A549 (cell line): ENCODE data around the gene SLIT3. TPM values are rescaled to one million over a fixed set of nuclear protein-coding genes. Genes with fewer than 3 reads are reported as not detected.

ENCODE experiments used
- ATAC-seq, 2 experiments: fragments of 200-7000 bp in 1 of 2; fragments of >200 bp in 1 of 2; cut with Nextera tagmentation in 1 of 2; cut with Tn5 transposase in 1 of 2; 3 replicates each; pipeline versions ENCODE4 v1.8.0 to v1.9.1; 2018 to 2020; ENCODE audit warnings: mild to moderate bottlenecking in 1 of 2, moderate library complexity in 1 of 2
- CTCF ChIA-PET: fragments of 300-600 bp; sonication (Branson Sonifier 250); formaldehyde crosslinking; extraction: SDS; loops from one replicate; lab custom pipeline; 2021; ENCODE audit warnings: antibody characterized with exemption, inconsistent platforms; lab: Yijun Ruan, JAX
- POLR2A ChIA-PET: fragments of 350-600 bp; formaldehyde crosslinking; extraction: SDS; loops from one replicate; lab custom pipeline; 2021; ENCODE audit warnings: antibody characterized with exemption, inconsistent platforms; lab: Yijun Ruan, JAX
- DNase-seq, 2 experiments: peaks; one replicate each; pipeline versions ENCODE4 v3.0.0 to v3.0.0-alpha.2; 2011 to 2016; ENCODE audit warnings: low read depth in 1 of 2, low spot score in 1 of 2
- FAIRE-seq: peaks from 2 replicates; lab custom pipeline; 2011; peaks lifted over from hg19 to GRCh38; lab: Jason Lieb, UNC
- H3K27ac ChIP-seq, 2 experiments: fragments of >200 bp; sonication (Bioruptor Twin); formaldehyde crosslinking; 3 replicates each; pipeline ENCODE4 v1.5.1; 2016 to 2017
- H3K4me1 ChIP-seq: fragments of >200 bp; sonication (Bioruptor Twin); formaldehyde crosslinking; 3 replicates; pipeline ENCODE4 v1.6.1; 2016
- H3K4me2 ChIP-seq: fragments of >200 bp; sonication (Bioruptor Twin); formaldehyde crosslinking; 3 replicates; pipeline ENCODE4 v1.6.1; 2016
- H3K4me3 ChIP-seq: fragments of >200 bp; sonication (Bioruptor Twin); formaldehyde crosslinking; 3 replicates; pipeline ENCODE4 v1.5.1; 2016
- H3K9me3 ChIP-seq: fragments of >200 bp; sonication (Bioruptor Twin); formaldehyde crosslinking; 3 replicates; pipeline ENCODE4 v1.6.1; 2016
- CBX8 ChIP-seq: fragments of 200-600 bp; sonication (generic); IDR thresholded peaks from 2 replicates; pipeline ENCODE4 v1.6.1; 2016
- CHD4 ChIP-seq: fragments of 200-600 bp; sonication (generic); IDR thresholded peaks from 2 replicates; pipeline ENCODE4 v1.6.1; 2016; ENCODE audit warnings: antibody characterized with exemption, mild to moderate bottlenecking, borderline replicate concordance
- E2F6 ChIP-seq: IDR thresholded peaks from 2 replicates; pipeline ENCODE4 v1.6.1; 2012; ENCODE audit warnings: low read depth, borderline replicate concordance
- EHMT2 ChIP-seq: fragments of 200-600 bp; sonication (generic); IDR thresholded peaks from 2 replicates; pipeline ENCODE4 v1.6.1; 2016; ENCODE audit warnings: antibody characterized with exemption, low read depth, mild to moderate bottlenecking, moderate library complexity
- EP300 ChIP-seq, 2 experiments: fragments of >200 bp; sonication (Bioruptor Twin); formaldehyde crosslinking; IDR thresholded peaks; 2 replicates in 1 of 2; 3 replicates in 1 of 2; pipeline ENCODE4 v1.6.1; 2016 to 2017
- ESRRA ChIP-seq: fragments of 150-350 bp; IDR thresholded peaks from 2 replicates; pipeline ENCODE4 v1.6.1; 2014; ENCODE audit warnings: mild to moderate bottlenecking, low read length, borderline replicate concordance
- FOXS1 ChIP-seq: fragments of 250-450 bp; sonication (Bioruptor Pico); IDR thresholded peaks from 2 replicates; pipeline ENCODE4 v1.5.0; 2020; ENCODE audit warnings: mild to moderate bottlenecking, moderate library complexity
- HEYL ChIP-seq: fragments of 250-450 bp; sonication (Bioruptor Pico); IDR thresholded peaks from 2 replicates; pipeline ENCODE4 v1.8.0; 2021; ENCODE audit warnings: mild to moderate bottlenecking, moderate library complexity
- JUNB ChIP-seq: fragments of >200 bp; sonication (Bioruptor Twin); formaldehyde crosslinking; IDR thresholded peaks from 2 replicates; pipeline ENCODE4 v1.6.1; 2016
- NFE2L2 ChIP-seq: fragments of 150-350 bp; conservative IDR thresholded peaks from 2 replicates; pipeline ENCODE4 v1.6.1; 2014; ENCODE audit warnings: low read length
- NPAS2 ChIP-seq: fragments of 250-450 bp; sonication (Bioruptor Pico); IDR thresholded peaks from 2 replicates; pipeline ENCODE4 v1.8.0; 2022; ENCODE audit warnings: mild to moderate bottlenecking, moderate library complexity, borderline replicate concordance
- PHF8 ChIP-seq: fragments of 200-600 bp; sonication (generic); IDR thresholded peaks from 2 replicates; pipeline ENCODE4 v1.6.1; 2016; ENCODE audit warnings: low read depth, mild to moderate bottlenecking, antibody characterized with exemption, moderate library complexity, borderline replicate concordance
- POLR2AphosphoS2 ChIP-seq: conservative IDR thresholded peaks from 2 replicates; pipeline ENCODE4 v1.6.1; 2012; ENCODE audit warnings: low read length, improper control_type of control experiment, inconsistent platforms
- RCOR1 ChIP-seq: fragments of 150-350 bp; IDR thresholded peaks from 2 replicates; pipeline ENCODE4 v1.6.1; 2014; ENCODE audit warnings: antibody characterized with exemption, low read length, low read depth
- RNF2 ChIP-seq: fragments of 200-600 bp; sonication (generic); IDR thresholded peaks from 2 replicates; pipeline ENCODE4 v1.6.1; 2016; ENCODE audit warnings: low read depth, mild to moderate bottlenecking, antibody characterized with exemption, moderate library complexity, borderline replicate concordance
- TP53 ChIP-seq: fragments of 250-450 bp; sonication (Bioruptor Pico); IDR thresholded peaks from 2 replicates; pipeline ENCODE4 v1.5.0; 2021; ENCODE audit warnings: mild to moderate bottlenecking, moderate library complexity
- ZC3H11A ChIP-seq: fragments of 450-650 bp; IDR thresholded peaks from 2 replicates; pipeline ENCODE4 v1.6.1; 2014; ENCODE audit warnings: antibody characterized with exemption, mild to moderate bottlenecking
- ZSCAN20 ChIP-seq: fragments of 250-450 bp; sonication (Bioruptor Pico); IDR thresholded peaks from 2 replicates; pipeline ENCODE4 v1.8.0; 2022; ENCODE audit warnings: mild to moderate bottlenecking, moderate library complexity
- WGBS: methylation state at CpG from one replicate; pipeline ENCODE4 v1.1.6; 2017; ENCODE audit errors: missing lambda C conversion rate; 5-methylcytosine and 5-hydroxymethylcytosine counted together
- polyA plus RNA-seq, 4 experiments: library from polyadenylated mRNA; depleted of rRNA in 3 of 4; stranded (reverse); fragments of >200 nt; fragmentation: RNase III in 1 of 4; extraction: RNeasy Plus Mini Kit Qiagen cat#74134 plus additional on column Dnase treatment in 1 of 4; gene quantifications; 2 replicates in 3 of 4; 3 replicates in 1 of 4; pipeline ENCODE4 v1.2.3, GENCODE V29; 2011 to 2017
- TF ChIP-seq, protein P1 (sequence below): fragments of >200 bp; sonication (Bioruptor Twin); formaldehyde crosslinking; IDR thresholded peaks from 3 replicates; pipeline ENCODE4 v1.5.1; 2016
- TF ChIP-seq, protein P2 (sequence below): IDR thresholded peaks from 2 replicates; pipeline ENCODE4 v1.6.1; 2012
- TF ChIP-seq, protein P3 (sequence below): fragments of 450-650 bp; IDR thresholded peaks from 2 replicates; pipeline ENCODE4 v1.6.1; 2014; ENCODE audit warnings: antibody characterized with exemption

SLIT3 gene
- polyA plus RNA-seq, 2 of the 4 experiments (the other 2 are of a cell fraction): 12.7 to 22.9 TPM

DNA sequence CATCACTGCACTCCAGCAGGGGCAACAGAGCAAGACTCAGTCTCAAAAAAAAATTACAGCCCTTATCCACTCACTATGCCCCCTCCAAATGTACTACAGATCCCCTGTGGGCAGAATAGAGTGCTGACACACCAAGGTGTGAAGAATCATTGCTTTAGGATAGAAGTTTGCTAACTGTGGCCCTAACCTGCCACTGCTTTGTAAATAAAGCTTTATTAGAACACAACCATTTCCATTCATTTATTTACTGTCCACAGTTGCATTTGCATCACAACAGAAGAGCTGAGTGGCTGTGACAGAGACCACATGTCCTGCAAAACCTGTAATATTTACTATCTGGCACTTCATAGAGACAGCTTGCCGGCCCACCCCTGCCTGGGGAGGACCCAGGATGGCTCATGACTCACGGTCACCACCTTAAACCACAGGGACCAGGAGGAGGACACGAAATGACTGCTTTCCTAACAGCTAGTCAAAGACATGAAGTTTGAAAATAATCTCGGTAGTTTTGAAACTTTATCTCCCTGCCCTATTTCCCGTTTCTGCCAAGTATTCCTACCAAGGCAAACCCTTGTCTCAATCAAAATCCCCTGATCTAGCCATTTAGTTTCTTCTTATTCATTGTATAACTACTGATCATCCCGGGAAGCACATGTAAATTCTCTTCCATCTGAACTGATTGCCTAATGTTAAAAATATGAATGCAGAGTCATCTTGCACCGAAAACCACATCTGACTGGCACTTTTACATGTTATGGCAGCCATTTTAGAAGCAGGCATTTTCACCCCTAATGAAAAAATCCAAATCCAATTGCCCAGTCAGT, 206.1 kb downstream of the SLIT3 start (continued):
- TF ChIP-seq RNF2: no peak

DNA sequence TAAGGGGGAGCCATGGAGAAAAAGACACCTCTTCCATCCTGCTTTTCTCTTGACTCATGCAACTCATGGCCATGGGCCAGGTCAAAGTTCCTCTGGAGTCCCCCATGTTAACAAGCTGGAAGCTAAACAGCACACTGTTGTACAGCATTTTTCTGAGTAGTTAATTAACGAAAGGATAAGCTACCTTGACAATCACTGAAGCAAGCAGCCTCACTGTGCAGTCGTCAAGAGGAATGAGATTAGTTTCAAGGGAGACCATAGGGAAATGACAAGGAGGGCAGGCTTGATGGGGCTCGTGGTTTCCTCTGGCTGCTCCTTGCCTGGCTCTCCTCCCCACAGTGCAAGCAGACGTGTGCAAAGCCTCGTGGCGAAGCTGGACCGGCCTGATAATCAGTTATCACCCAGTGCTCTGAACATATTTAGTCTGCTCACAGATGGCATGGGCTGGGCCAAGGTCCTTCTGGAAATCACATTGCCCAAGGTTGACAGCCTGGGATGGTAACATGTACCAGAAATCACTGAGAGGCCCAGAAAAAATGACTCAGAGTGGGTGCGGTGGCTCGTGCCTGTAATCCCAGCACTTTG, 209.5 kb downstream of the SLIT3 start:
- DNase-seq (no peak), ATAC-seq (no peak), FAIRE-seq (no peak)
- H3K4me3 ChIP-seq: no peak overlapping the region
- TF ChIP-seq RCOR1 (no peak), ESRRA (no peak), NPAS2 (CRISPR knock-in tag) (no peak), E2F6 (no peak), JUNB (no peak), EHMT2 (no peak), CHD4 (no peak), POLR2AphosphoS2 (no peak), PHF8 (no peak), ZC3H11A (no peak), FOXS1 (CRISPR knock-in tag) (no peak)
- POLR2A ChIA-PET: no interaction called here
- H3K4me1 ChIP-seq: no peaks in the 10 kb centered on the region
- CTCF ChIA-PET: interaction anchor here (1.4 kb wide), 1 partner anchor 104 kb away, joined by 6 read pairs; no protein-coding TSS in a partner anchor
- no peak overlapping the region for H3K27ac ChIP-seq
- 89% methylated on average over 9 of the region's 9 CpGs for WGBS
- H3K4me2 ChIP-seq: no peak overlapping the region
- no peaks in the 10 kb centered on the region; the same call in 2 of the 3 replicates for H3K9me3 ChIP-seq

DNA sequence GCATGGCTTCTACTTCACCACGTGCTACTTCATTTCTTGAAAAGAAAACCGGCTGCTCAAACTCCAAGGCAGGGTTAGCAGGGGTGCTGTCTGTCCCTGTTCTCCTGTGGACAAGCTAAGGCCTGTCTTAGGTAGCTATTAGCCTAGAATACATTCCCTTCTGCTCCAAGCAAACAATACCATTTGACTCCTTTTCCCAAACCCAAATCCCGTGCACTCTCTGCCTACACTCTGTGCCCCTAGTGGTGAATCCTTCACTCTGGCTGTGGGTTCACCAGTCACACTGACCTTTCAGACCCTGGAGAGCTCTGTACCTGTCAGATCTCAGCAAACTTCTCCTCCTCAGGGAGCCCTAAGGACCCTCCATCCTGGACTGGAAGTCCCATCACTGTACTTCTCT, 211.6 kb downstream of the SLIT3 start:
- Histone ChIP-seq H3K4me2 (no peak overlapping the region), H3K9me3 (no peaks in the 10 kb centered on the region; the same call in 2 of the 3 replicates), H3K4me1 (no peaks in the 10 kb centered on the region), H3K4me3 (no peak overlapping the region), H3K27ac (no peak overlapping the region)
- 82% methylated on average over 3 of the region's 3 CpGs for WGBS
- ATAC-seq (peak; percentile 63 to 79; a peak in 4 of 6 replicates), FAIRE-seq (no peak), DNase-seq (no peak)
- POLR2A ChIA-PET: interaction anchor here (0.7 kb wide), 1 partner anchor 89 kb away, joined by 3 read pairs; no protein-coding TSS in a partner anchor
- CTCF ChIA-PET: interaction anchor here (1.1 to 1.8 kb wide), 4 partner anchors 10 to 27 kb away, joined by 3 to 5 read pairs (median 4); no protein-coding TSS in a partner anchor
- TF ChIP-seq, protein P1, sequence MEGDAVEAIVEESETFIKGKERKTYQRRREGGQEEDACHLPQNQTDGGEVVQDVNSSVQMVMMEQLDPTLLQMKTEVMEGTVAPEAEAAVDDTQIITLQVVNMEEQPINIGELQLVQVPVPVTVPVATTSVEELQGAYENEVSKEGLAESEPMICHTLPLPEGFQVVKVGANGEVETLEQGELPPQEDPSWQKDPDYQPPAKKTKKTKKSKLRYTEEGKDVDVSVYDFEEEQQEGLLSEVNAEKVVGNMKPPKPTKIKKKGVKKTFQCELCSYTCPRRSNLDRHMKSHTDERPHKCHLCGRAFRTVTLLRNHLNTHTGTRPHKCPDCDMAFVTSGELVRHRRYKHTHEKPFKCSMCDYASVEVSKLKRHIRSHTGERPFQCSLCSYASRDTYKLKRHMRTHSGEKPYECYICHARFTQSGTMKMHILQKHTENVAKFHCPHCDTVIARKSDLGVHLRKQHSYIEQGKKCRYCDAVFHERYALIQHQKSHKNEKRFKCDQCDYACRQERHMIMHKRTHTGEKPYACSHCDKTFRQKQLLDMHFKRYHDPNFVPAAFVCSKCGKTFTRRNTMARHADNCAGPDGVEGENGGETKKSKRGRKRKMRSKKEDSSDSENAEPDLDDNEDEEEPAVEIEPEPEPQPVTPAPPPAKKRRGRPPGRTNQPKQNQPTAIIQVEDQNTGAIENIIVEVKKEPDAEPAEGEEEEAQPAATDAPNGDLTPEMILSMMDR: no peak
- TF ChIP-seq NFE2L2 (no peak), CBX8 (no peak), HEYL (CRISPR knock-in tag) (no peak), ZSCAN20 (CRISPR knock-in tag) (no peak), EP300 (IDR thresholded peaks at IDR 0.05) (no peak), POLR2AphosphoS2 (no peak), TP53 (CRISPR knock-in tag) (no peak)
- TF ChIP-seq, protein P2, sequence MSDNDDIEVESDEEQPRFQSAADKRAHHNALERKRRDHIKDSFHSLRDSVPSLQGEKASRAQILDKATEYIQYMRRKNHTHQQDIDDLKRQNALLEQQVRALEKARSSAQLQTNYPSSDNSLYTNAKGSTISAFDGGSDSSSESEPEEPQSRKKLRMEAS: no peak
- TF ChIP-seq, protein P3, sequence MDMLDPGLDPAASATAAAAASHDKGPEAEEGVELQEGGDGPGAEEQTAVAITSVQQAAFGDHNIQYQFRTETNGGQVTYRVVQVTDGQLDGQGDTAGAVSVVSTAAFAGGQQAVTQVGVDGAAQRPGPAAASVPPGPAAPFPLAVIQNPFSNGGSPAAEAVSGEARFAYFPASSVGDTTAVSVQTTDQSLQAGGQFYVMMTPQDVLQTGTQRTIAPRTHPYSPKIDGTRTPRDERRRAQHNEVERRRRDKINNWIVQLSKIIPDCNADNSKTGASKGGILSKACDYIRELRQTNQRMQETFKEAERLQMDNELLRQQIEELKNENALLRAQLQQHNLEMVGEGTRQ: no peak
